HG02852 (cell line): ENCODE data around the gene ACSM2A.
"Not testable (repeated sequence)": the region's sequence is repeated elsewhere in the genome, so short reads cannot be mapped to it uniquely, and the experiment has no call there.

Experiments used
- ATAC-seq: cut with Tn5 transposase; IDR thresholded peaks from one replicate; pipeline ENCODE4 v1.9.1; 2021; ENCODE audit warnings: mild to moderate bottlenecking, moderate library complexity; ENCODE audit not compliant: unreplicated experiment

The ACSM2A gene

DNA sequence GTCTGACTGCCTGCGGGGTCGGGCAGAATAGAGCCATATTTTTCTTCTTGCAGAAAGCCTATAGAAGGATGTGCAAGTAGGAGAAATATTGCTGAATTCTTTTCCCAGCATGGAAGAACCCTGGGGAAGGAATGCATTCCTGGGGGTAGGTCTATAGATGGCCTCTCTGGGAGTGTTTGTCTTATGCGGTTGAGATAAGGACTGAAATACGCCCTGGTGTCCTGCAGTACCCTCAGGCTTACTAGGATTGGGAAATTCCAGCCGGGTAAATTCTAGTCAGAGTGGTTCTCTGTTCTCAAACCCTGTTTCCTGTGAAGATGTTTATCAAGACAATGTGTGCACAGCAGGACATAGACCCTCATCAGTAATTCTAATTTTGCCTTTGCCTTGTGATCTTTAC is 2.3 kb downstream of the ACSM2A start:
- ATAC-seq, result not testable (repeated sequence)

DNA sequence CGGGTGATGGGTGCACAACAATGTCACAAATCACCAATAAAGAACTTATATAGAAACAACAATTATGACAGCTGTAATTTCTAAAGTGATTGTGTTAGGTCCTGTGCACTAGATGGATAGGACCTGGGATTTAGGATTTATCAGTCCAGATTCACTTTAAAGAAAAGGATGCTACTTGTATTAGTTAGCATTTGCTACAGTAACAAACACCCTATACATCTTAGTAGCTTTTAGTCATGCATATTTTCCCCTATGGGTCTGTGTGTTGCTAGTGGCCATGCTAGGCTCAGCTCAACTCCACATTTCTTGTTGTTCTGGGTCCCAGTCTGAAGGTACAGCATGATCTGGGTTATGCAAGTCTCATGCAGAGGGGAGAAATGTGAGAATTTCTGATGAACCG is 7.9 kb downstream of the ACSM2A start:
- not testable (repeated sequence) for ATAC-seq

- not testable (repeated sequence) for ATAC-seq
Measured at GRCh38 chr16:20460313-20460712, 9.0 kb downstream of the ACSM2A start.

DNA sequence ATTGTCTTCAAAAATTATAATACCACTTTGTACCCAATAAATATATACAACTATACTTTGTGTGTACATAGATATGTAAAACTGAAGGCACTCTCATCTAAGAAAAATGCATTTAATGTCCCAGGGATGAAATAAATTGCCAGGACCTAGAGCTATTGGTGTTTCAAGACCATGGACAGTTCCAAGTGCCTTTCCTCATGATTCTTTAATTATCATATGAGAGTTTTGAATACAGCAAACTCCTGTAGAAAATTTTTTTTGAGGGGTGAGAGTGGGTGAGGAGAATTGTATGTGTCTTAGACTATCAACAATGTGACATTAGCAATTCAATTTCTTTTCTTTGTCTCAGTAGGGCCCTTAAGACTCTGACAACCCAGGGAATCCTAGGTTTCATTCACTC is 17.6 kb downstream of the ACSM2A start:
- not testable (repeated sequence) for ATAC-seq

- not testable (repeated sequence) for ATAC-seq
Measured at GRCh38 chr16:20469930-20470329, 18.6 kb downstream of the ACSM2A start.

GRCh38 chr16:20470732-20471131 is 19.4 kb downstream of the ACSM2A start:
- ATAC-seq, result not testable (repeated sequence)

DNA sequence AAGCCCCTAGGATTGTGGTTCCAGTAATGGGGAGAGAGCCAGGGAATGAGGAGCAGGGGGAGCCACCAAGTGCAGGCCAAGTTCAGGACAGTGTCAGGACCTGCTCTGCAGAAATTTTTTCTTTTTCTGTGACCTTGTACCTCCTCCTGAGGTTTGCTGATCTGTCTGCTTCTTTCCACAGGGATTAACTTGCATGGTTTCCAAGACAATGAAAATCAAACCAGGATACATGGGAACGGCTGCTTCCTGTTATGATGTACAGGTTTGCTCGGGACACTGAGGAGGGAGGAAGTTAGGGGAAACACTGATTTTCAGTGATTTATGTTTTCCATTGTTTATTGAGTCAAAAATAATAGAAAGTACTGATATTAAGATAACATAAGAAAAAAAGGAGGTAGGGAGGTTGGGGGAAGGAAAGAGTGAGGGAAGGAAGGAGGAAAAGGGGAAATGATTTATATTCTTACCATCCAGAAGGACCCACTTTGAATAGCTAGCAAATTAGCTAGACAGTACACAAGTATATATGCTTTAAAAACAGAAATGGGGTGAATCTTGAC is 25.9 kb downstream of the ACSM2A start:
- not testable (repeated sequence) for ATAC-seq

GRCh38 chr16:20483989-20484388 is 32.7 kb downstream of the ACSM2A start:
- ATAC-seq, result not testable (repeated sequence)

- no peak for ATAC-seq
Measured at GRCh38 chr16:20484726-20485125, 33.4 kb downstream of the ACSM2A start.

DNA sequence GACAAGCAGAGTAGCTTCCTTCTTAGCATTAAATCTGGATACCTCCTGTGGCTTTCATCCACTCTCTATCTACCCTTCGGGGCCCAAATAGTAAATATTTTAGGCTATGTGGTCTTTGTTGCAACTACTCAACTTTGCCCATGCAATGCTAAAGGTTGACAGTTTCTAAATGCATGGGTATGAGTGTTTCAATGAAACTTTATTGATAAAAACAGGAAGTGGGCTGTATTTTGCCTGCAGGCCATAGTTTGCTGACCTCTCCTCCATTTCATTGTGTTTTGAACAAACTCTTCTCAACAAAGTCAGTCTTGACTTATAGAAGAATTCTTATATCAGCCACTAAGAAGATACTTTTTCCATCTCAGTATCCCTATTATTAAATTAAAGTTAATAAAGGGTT is 34.1 kb downstream of the ACSM2A start:
- ATAC-seq, result no peak

GRCh38 chr16:20490994-20491393 is 39.7 kb downstream of the ACSM2A start:
- ATAC-seq, result not testable (repeated sequence)

GRCh38 chr16:20491448-20491847 is 40.1 kb downstream of the ACSM2A start:
- ATAC-seq, result not testable (repeated sequence)

DNA sequence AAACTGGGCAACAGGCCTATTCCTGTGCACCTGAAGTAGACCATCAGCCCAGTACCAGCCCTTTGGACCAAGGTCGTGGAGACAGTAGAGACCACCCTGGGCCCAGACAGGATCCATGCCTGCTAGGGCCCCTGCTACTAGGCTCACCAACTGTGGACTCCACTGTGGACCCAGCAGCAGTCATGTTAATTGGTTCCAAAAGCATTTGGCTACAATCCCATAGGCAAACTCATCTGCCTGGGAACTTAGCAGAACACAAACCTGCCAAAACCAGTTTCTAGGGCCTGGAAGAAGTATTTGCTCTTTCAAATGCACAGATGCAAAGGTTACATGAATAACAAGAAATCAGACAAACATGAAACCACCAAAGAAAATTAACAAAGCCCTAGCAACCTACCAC is 53.1 kb downstream of the ACSM2A start:
- no peak for ATAC-seq

DNA sequence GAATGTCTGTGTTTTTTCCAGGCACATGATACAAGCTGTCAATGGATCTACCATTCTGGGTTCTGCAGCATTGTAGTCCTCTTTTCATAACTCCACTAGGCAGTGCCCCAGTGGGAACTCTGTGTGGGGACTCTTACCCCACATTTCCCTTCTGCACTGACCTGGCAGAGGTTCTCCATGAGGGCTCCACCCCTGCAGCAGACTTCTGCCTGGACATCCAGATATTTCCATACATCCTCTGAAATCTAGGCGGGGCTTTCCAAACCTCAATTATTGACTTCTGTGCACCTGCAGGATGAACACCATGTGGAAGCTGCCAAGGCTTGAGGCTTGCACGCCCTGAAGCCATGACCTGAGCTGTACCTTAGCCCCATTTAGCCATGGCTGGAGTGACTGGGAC is 56.0 kb downstream of the ACSM2A start:
- ATAC-seq, result no peak

DNA sequence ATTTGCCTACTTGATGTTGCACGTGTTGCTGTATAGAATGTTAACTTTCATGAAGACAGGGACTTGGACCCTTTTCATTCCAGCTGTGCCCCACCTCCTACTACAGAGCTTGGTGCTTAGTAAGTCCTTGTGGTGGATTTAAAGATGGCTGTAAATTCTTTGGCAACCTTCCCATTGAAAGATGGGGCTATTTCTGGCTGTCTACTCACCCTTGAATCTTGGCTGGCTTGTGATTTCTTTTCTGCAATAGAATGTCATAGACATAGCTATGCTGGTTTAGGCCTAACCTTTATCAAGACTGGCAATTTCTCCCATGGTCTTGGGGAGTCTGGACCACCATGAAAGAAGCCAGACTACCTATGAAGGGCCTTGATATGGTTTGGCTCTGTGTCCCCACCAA is 59.0 kb downstream of the ACSM2A start:
- no peak for ATAC-seq

GRCh38 chr16:20515688-20516090 is 64.4 kb downstream of the ACSM2A start:
- no peak for ATAC-seq

DNA sequence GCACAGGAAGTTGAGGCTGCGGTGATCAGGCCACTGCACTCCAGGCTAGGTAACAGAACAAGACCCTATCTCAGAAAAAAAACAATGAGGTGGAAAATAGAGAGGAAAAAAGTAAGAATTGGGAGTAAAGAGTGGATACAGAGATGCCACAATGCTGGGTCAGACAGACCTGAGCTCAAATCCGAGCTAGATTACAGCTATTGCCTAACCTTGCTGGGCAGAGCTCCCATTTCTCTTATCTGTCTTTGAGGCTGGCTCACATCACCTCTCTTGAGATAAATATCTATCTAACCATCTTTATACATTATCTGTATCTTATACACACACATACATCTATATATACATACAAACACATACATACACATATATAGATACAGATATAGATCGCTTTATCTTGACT is 65.8 kb downstream of the ACSM2A start:
- ATAC-seq, result no peak

DNA sequence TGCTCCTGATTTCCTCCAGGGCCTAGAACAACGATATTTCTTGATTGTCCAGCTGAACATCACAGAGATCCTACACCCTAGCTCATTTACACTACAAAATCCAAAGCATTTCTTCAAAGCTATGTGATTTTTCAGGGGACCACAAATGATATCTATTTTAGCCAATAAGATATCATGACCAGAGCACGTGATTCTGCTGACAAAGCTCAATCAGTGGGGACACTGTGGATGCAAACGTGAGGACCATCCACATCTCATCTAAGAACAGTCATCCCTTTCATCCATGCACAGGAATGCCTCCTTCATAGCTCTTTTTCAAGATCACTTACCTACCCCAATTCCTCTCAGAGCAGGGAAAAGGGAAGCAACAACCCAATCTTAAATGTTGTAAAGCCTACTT is 67.9 kb downstream of the ACSM2A start:
- ATAC-seq, result no peak

- no peak for ATAC-seq
Measured at GRCh38 chr16:20520103-20520502, 68.8 kb downstream of the ACSM2A start.

DNA sequence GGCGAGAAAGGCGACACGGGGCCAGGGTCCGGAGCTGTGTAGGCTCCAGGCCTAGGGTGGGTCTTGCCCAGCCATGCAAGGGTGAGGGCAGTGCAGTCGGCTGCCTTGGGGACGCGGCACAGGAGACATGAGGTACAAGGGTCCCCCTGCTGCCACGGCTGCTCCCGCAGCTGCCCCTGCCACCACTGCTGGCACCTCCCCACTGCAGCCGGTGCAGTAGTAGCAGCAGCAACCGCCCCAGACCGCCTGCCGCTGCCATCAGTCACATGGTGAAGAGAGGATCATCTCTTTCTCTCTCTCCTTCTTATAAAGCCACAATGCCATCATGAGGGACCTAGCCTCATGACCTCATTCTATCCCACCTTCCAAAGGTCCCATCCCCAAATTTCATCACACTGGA is 80.5 kb downstream of the ACSM2A start:
- ATAC-seq, result not testable (repeated sequence)

GRCh38 chr16:20532284-20532792 is 81.0 kb downstream of the ACSM2A start:
- ATAC-seq, result not testable (repeated sequence)

DNA sequence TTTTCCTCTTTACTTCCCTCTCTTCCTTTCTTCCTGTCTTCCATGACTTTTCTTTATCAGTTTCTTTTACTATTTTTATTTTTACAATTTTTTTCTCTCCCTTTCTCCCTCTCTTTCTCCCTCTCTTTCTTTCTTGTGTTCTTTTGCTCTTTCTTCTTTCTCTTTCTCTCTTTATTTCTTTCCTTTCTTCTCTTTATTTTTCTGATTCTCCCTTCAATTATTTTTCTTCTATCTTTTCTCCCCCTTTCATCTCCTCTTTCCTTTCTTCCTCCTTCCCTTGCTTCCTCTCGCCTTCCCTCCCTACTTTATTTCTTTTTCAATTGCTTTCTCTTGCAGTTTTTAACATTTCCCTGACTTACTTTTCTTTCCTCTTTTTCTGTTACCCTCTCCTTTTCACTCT is 85.3 kb downstream of the ACSM2A start:
- not testable (repeated sequence) for ATAC-seq
